Adrenal gland (tissue), 5 donors: ENCODE results near the gene TGFB1I1.

Experiments
- POLR2A ChIP-seq, 2 donors: fragments of 450-650 bp; IDR thresholded peaks; one replicate each; pipeline ENCODE4 v1.6.1; 2017; ENCODE audit warnings: antibody characterized with exemption in 2 of 2, mild to moderate bottlenecking in 2 of 2, moderate library complexity in 1 of 2
- TF ChIP-seq, protein P1 (sequence below), 6 experiments: fragments of 450-650 bp in 4 of 6; fragments of 200-600 bp in 2 of 6; sonication (generic) in 1 of 6; IDR thresholded peaks; 1 replicate in 5 of 6; 2 replicates in 1 of 6; pipeline versions ENCODE4 v1.5.1 to v1.8.0; 2016 to 2021; ENCODE audit warnings: antibody characterized with exemption in 6 of 6, mild to moderate bottlenecking in 2 of 6, moderate library complexity in 1 of 6
- donor health status: DM: no; HTN: no; CAD: no.

DNA sequence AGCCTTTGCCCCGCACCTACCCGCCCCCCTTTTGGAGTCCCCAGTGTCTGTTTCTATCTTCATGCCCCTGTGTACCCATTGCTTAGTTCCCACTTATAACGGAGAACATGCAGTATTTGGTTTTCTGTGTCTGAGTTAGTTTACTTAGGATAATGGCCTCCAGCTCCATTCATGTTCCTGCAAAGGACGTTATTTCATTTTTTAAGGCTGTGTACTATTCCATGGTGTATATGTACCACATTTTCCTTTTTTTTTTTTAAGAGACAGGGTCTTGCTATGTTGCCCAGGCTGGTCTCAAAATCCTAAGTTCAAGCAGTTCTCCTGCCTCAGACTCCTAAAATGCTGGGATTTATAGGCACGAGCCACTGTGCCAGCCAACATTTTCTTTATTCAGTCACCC lies 4.1 kb upstream of the TGFB1I1 start:
- TF ChIP-seq POLR2A (IDR thresholded peaks at IDR 0.05): no peak
- TF ChIP-seq, protein P1, sequence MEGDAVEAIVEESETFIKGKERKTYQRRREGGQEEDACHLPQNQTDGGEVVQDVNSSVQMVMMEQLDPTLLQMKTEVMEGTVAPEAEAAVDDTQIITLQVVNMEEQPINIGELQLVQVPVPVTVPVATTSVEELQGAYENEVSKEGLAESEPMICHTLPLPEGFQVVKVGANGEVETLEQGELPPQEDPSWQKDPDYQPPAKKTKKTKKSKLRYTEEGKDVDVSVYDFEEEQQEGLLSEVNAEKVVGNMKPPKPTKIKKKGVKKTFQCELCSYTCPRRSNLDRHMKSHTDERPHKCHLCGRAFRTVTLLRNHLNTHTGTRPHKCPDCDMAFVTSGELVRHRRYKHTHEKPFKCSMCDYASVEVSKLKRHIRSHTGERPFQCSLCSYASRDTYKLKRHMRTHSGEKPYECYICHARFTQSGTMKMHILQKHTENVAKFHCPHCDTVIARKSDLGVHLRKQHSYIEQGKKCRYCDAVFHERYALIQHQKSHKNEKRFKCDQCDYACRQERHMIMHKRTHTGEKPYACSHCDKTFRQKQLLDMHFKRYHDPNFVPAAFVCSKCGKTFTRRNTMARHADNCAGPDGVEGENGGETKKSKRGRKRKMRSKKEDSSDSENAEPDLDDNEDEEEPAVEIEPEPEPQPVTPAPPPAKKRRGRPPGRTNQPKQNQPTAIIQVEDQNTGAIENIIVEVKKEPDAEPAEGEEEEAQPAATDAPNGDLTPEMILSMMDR (IDR thresholded peaks at IDR 0.05): no peak
